Measurements from ENCODE around the gene PRPF6.

The PRPF6 gene

DNA sequence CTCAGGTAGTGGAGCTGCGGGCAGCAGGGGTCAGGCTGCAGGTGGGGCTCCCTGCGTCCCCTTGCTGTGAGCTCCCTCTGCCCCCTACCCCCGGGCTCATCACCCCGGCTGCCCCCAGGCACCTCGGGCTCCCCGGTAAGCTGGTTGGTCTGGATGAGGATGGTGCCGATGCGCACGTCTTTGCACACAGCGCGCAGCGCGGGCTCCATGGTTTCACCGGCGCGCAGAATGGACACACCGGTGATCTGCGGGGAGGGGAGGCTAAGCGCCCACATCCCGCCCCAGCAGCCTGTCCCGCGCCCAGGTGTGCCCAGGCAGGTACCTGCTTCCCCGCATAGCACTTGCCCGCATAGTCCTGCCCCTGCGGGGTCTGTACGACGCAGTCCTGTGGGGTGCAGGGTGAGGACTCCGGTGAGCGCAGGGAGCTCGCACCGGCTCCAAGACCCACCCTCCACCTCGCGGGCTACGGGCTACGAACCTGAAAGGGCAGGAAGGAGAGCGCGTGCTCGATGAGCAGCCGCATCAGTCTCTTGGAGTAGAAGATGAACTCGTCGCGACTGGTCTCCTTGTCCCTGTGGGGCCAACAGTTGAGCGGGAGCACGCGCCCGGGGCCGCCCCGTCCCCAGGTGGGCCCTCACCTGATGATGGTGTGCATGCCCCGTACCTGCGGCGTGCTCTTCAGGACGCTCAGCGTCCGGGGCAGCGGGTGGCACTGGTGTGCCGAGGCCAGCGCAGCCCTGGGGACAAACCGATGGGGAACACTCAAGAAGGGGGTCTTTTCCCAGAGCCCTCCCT, 40.3 kb upstream of the PRPF6 start:
- H3K27me3 ChIP-seq (ENCODE audit: control insufficient read depth in 1 of 2, insufficient read depth in 2 of 2, low read length in 2 of 2): no peaks in the 10 kb centered on the region
- H3K9ac ChIP-seq (ENCODE audit: low read depth in 1 of 2, low read length in 2 of 2): no peak overlapping the region
- H3K9me3 ChIP-seq (ENCODE audit: control insufficient read depth in 1 of 2, low read length in 2 of 2): no peaks in the 10 kb centered on the region
- H3K4me3 ChIP-seq (ENCODE audit: low read depth in 1 of 2, low read length in 2 of 2): no peak overlapping the region
- no peak overlapping the region for H3K27ac ChIP-seq (ENCODE audit: low read depth, low read length)
- peaks cover 44 to 66% of the 10 kb centered on the region in 2 donors for H3K36me3 ChIP-seq (ENCODE audit: control insufficient read depth in 1 of 2, insufficient read depth in 2 of 2, low read length in 2 of 2)
- H3K4me1 ChIP-seq (ENCODE audit: control insufficient read depth in 1 of 2, insufficient read depth in 2 of 2, low read length in 2 of 2): peaks cover 0 to 14% of the 10 kb centered on the region in 2 donors

GRCh38 chr20:63941282-63942081, 39.5 kb upstream of the PRPF6 start:
- Histone ChIP-seq H3K9ac (ENCODE audit: low read depth in 1 of 2, low read length in 2 of 2) (no peak overlapping the region), H3K9me3 (ENCODE audit: control insufficient read depth in 1 of 2, low read length in 2 of 2) (no peaks in the 10 kb centered on the region), H3K27me3 (ENCODE audit: control insufficient read depth in 1 of 2, insufficient read depth in 2 of 2, low read length in 2 of 2) (no peaks in the 10 kb centered on the region), H3K27ac (ENCODE audit: low read depth, low read length) (peak overlapping the region; percentile 58), H3K36me3 (ENCODE audit: control insufficient read depth in 1 of 2, insufficient read depth in 2 of 2, low read length in 2 of 2) (peaks cover 43 to 64% of the 10 kb centered on the region in 2 donors), H3K4me3 (ENCODE audit: low read depth in 1 of 2, low read length in 2 of 2) (no peak overlapping the region), H3K4me1 (ENCODE audit: control insufficient read depth in 1 of 2, insufficient read depth in 2 of 2, low read length in 2 of 2) (peaks cover 0 to 14% of the 10 kb centered on the region in 2 donors)

DNA sequence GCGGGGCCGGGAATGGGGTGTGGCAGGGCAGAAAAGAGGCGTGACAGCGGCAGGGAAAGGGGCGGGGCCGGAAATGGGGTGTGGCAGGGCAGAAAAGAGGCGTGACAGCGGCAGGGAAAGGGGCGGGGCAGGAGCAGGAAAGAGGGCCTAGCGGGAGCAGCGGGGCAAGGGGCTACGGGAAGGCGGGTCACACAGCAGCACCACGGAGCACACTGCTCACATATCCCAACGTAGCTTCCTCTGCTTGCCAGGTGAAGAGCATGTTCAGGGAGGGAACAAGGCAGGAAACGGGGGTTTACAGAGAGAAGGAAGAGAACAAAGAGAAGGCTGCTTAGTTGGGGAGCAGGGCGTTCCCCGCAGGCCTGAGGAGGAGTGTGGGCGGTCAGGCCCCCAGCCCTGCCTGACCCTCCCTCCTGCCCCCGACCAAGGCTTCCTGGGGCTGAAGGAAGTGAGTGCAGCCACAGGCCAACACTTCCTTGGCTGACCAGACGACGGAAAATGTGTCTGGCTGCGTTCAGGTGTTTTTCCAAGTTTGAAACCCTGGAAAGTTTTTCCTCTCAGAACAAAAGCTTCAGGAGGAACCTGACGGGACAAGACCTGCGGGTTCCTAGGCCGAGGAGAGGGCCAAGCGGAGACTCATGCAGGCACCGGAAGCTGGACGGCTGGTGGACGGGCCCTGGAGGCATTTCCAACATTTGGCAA, 38.5 kb upstream of the PRPF6 start:
- H3K36me3 ChIP-seq (ENCODE audit: control insufficient read depth in 1 of 2, insufficient read depth in 2 of 2, low read length in 2 of 2): peaks cover 43 to 64% of the 10 kb centered on the region in 2 donors

DNA sequence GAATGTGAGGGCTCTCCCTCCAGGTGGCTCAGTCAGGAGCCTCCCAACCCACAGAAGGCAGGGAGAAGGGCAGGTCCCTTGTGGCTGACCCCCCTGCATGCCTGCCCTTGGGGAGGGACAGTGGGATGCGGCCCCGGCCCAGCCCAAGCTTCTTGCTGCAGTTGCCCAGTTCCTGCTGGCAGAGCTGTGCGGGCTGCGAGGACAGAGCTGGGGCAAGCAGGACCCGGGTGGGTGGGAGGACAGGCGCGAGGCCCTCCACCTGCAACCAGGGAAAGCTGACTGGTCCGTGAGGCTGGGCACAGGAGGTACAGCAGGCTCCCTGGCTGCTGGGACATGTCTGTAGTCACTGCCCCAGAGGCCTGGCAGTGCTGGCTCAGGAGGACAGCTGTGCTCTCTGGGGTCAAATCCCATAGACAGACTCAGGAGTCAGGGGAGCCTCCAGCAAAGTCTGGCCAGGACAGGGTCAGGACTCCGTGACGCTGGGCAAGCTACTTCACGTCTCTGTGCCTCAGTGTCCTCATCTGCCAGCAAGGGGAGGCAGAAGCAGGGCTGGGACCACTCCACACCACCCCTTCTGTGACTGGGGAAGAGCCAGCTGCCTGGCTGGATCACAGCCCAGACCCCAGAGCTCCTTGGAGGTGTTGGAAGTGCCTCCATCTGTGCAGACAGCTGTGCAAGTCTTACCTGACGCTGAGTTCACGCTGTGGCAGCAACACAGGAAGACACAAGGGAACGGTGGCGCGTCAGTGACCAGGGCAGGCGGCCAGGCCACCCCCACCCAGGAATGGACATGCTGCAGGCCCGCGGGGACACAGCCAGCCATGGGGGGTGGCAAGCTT, 37.7 kb upstream of the PRPF6 start:
- Histone ChIP-seq H3K27ac (ENCODE audit: low read depth, low read length) (no peak overlapping the region), H3K27me3 (ENCODE audit: control insufficient read depth in 1 of 2, insufficient read depth in 2 of 2, low read length in 2 of 2) (no peaks in the 10 kb centered on the region), H3K4me3 (ENCODE audit: low read depth in 1 of 2, low read length in 2 of 2) (no peak overlapping the region), H3K9me3 (ENCODE audit: control insufficient read depth in 1 of 2, low read length in 2 of 2) (no peaks in the 10 kb centered on the region), H3K4me1 (ENCODE audit: control insufficient read depth in 1 of 2, insufficient read depth in 2 of 2, low read length in 2 of 2) (peaks cover 12 to 26% of the 10 kb centered on the region in 2 donors), H3K9ac (ENCODE audit: low read depth in 1 of 2, low read length in 2 of 2) (no peak overlapping the region), H3K36me3 (ENCODE audit: control insufficient read depth in 1 of 2, insufficient read depth in 2 of 2, low read length in 2 of 2) (peaks cover 43 to 67% of the 10 kb centered on the region in 2 donors)

More for the DNA sequence above, 38.5 kb upstream of the PRPF6 start:
- Histone ChIP-seq H3K27me3 (ENCODE audit: control insufficient read depth in 1 of 2, insufficient read depth in 2 of 2, low read length in 2 of 2) (no peaks in the 10 kb centered on the region), H3K4me1 (ENCODE audit: control insufficient read depth in 1 of 2, insufficient read depth in 2 of 2, low read length in 2 of 2) (peaks cover 5 to 18% of the 10 kb centered on the region in 2 donors), H3K9ac (ENCODE audit: low read depth in 1 of 2, low read length in 2 of 2) (no peak overlapping the region), H3K27ac (ENCODE audit: low read depth, low read length) (peak overlapping the region; percentile 73), H3K4me3 (ENCODE audit: low read depth in 1 of 2, low read length in 2 of 2) (no peak overlapping the region), H3K9me3 (ENCODE audit: control insufficient read depth in 1 of 2, low read length in 2 of 2) (no peaks in the 10 kb centered on the region)

GRCh38 chr20:63943808-63944077, 37.2 kb upstream of the PRPF6 start:
- Histone ChIP-seq H3K27ac (ENCODE audit: low read depth, low read length) (no peak overlapping the region), H3K4me1 (ENCODE audit: control insufficient read depth in 1 of 2, insufficient read depth in 2 of 2, low read length in 2 of 2) (peaks cover 17 to 31% of the 10 kb centered on the region in 2 donors), H3K27me3 (ENCODE audit: control insufficient read depth in 1 of 2, insufficient read depth in 2 of 2, low read length in 2 of 2) (no peaks in the 10 kb centered on the region), H3K4me3 (ENCODE audit: low read depth in 1 of 2, low read length in 2 of 2) (no peak overlapping the region), H3K9me3 (ENCODE audit: control insufficient read depth in 1 of 2, low read length in 2 of 2) (no peaks in the 10 kb centered on the region), H3K9ac (ENCODE audit: low read depth in 1 of 2, low read length in 2 of 2) (no peak overlapping the region), H3K36me3 (ENCODE audit: control insufficient read depth in 1 of 2, insufficient read depth in 2 of 2, low read length in 2 of 2) (peaks cover 42 to 66% of the 10 kb centered on the region in 2 donors)

GRCh38 chr20:63944078-63944941, 36.6 kb upstream of the PRPF6 start:
- Histone ChIP-seq H3K4me3 (ENCODE audit: low read depth in 1 of 2, low read length in 2 of 2) (no peak overlapping the region), H3K9ac (ENCODE audit: low read depth in 1 of 2, low read length in 2 of 2) (no peak overlapping the region), H3K36me3 (ENCODE audit: control insufficient read depth in 1 of 2, insufficient read depth in 2 of 2, low read length in 2 of 2) (peaks cover 39 to 64% of the 10 kb centered on the region in 2 donors), H3K27ac (ENCODE audit: low read depth, low read length) (no peak overlapping the region), H3K27me3 (ENCODE audit: control insufficient read depth in 1 of 2, insufficient read depth in 2 of 2, low read length in 2 of 2) (no peaks in the 10 kb centered on the region), H3K4me1 (ENCODE audit: control insufficient read depth in 1 of 2, insufficient read depth in 2 of 2, low read length in 2 of 2) (peaks cover 23 to 37% of the 10 kb centered on the region in 2 donors), H3K9me3 (ENCODE audit: control insufficient read depth in 1 of 2, low read length in 2 of 2) (no peaks in the 10 kb centered on the region)

- H3K9me3 ChIP-seq (ENCODE audit: control insufficient read depth in 1 of 2, low read length in 2 of 2): no peaks in the 10 kb centered on the region
- H3K27me3 ChIP-seq (ENCODE audit: control insufficient read depth in 1 of 2, insufficient read depth in 2 of 2, low read length in 2 of 2): no peaks in the 10 kb centered on the region
- H3K4me1 ChIP-seq (ENCODE audit: control insufficient read depth in 1 of 2, insufficient read depth in 2 of 2, low read length in 2 of 2): peaks cover 31 to 45% of the 10 kb centered on the region in 2 donors
- H3K9ac ChIP-seq (ENCODE audit: low read depth in 1 of 2, low read length in 2 of 2): no peak overlapping the region
- no peak overlapping the region for H3K27ac ChIP-seq (ENCODE audit: low read depth, low read length)
- no peak overlapping the region for H3K4me3 ChIP-seq (ENCODE audit: low read depth in 1 of 2, low read length in 2 of 2)
- peaks cover 38 to 56% of the 10 kb centered on the region in 2 donors for H3K36me3 ChIP-seq (ENCODE audit: control insufficient read depth in 1 of 2, insufficient read depth in 2 of 2, low read length in 2 of 2)
Measured at GRCh38 chr20:63945031-63945658, 35.8 kb upstream of the PRPF6 start.

- no peak overlapping the region for H3K27ac ChIP-seq (ENCODE audit: low read depth, low read length)
- H3K4me1 ChIP-seq (ENCODE audit: control insufficient read depth in 1 of 2, insufficient read depth in 2 of 2, low read length in 2 of 2): peaks cover 41 to 54% of the 10 kb centered on the region in 2 donors
Measured at GRCh38 chr20:63945921-63946920, 34.7 kb upstream of the PRPF6 start.

More at GRCh38 chr20:63945921-63946920, 34.7 kb upstream of the PRPF6 start:
- Histone ChIP-seq H3K27me3 (ENCODE audit: control insufficient read depth in 1 of 2, insufficient read depth in 2 of 2, low read length in 2 of 2) (no peaks in the 10 kb centered on the region), H3K36me3 (ENCODE audit: control insufficient read depth in 1 of 2, insufficient read depth in 2 of 2, low read length in 2 of 2) (peaks cover 28 to 45% of the 10 kb centered on the region in 2 donors), H3K4me3 (ENCODE audit: low read depth in 1 of 2, low read length in 2 of 2) (no peak overlapping the region), H3K9me3 (ENCODE audit: control insufficient read depth in 1 of 2, low read length in 2 of 2) (no peaks in the 10 kb centered on the region), H3K9ac (ENCODE audit: low read depth in 1 of 2, low read length in 2 of 2) (no peak overlapping the region)
